Small intestine (tissue), 7 donors: ENCODE results near the gene UPK3BL1. TPM values are rescaled to one million over a fixed set of nuclear protein-coding genes. Genes with fewer than 3 reads are reported as not detected.
A peak's percentile ranks its signal among the peaks of the same experiment; 100 is the strongest.
"Not testable (repeated sequence)": the region's sequence is repeated elsewhere in the genome, so short reads cannot be mapped to it uniquely, and the experiment has no call there.

Source experiments
- DNase-seq, 2 donors: peaks; one replicate each; pipeline versions ENCODE4 v3.0.0 to v3.0.0-alpha.2; 2013
- FAIRE-seq: peaks from 2 replicates; lab custom pipeline; 2012; peaks lifted over from hg19 to GRCh38; lab: Jason Lieb, UNC
- H3K27ac ChIP-seq, 3 donors: one replicate each; pipeline ENCODE4 v1.5.1; 2013; ENCODE audit warnings: low read length in 2 of 3, mild to moderate bottlenecking in 2 of 3, control low read depth in 1 of 3, inconsistent platforms in 1 of 3, low read depth in 1 of 3, moderate library complexity in 1 of 3
- H3K27me3 ChIP-seq, 3 donors: one replicate each; pipeline ENCODE4 v1.6.1; 2013; ENCODE audit warnings: low read length in 3 of 3, inconsistent platforms in 1 of 3; ENCODE audit not compliant: control insufficient read depth in 3 of 3, insufficient read depth in 3 of 3
- H3K36me3 ChIP-seq, 3 donors: one replicate each; pipeline ENCODE4 v1.6.1; 2013; ENCODE audit warnings: low read length in 3 of 3, inconsistent platforms in 1 of 3, low read depth in 1 of 3, mild to moderate bottlenecking in 1 of 3, moderate library complexity in 1 of 3; ENCODE audit not compliant: control insufficient read depth in 3 of 3, insufficient read depth in 2 of 3
- H3K4me1 ChIP-seq, 3 donors: one replicate each; pipeline ENCODE4 v1.6.1; 2013; ENCODE audit warnings: low read length in 2 of 3, inconsistent platforms in 1 of 3, low read depth in 1 of 3, mild to moderate bottlenecking in 1 of 3, moderate library complexity in 1 of 3; ENCODE audit not compliant: control insufficient read depth in 3 of 3, insufficient read depth in 2 of 3
- H3K4me3 ChIP-seq, 3 donors: one replicate each; pipeline ENCODE4 v1.5.1; 2013; ENCODE audit warnings: low read length in 3 of 3, control low read depth in 1 of 3, inconsistent platforms in 1 of 3, low read depth in 1 of 3, mild to moderate bottlenecking in 1 of 3, moderate library complexity in 1 of 3
- H3K9me3 ChIP-seq, 2 donors: one replicate each; pipeline ENCODE4 v1.6.1; 2013; ENCODE audit warnings: low read depth in 1 of 2, low read length in 1 of 2; ENCODE audit not compliant: control insufficient read depth in 2 of 2, insufficient read depth in 1 of 2
- WGBS, 3 donors: extraction: QIAGEN DNeasy Blood & Tissue Kit; methylation state at CpG; one replicate each; pipeline ENCODE4 v1.1.7; 2013; 5-methylcytosine and 5-hydroxymethylcytosine counted together
- polyA plus RNA-seq, 4 donors: library from polyadenylated mRNA; stranded (reverse) in 3 of 4; unstranded in 1 of 4; fragments of 200-250 nt in 3 of 4; fragments of 120-200 nt in 1 of 4; gene quantifications; one replicate each; pipeline versions ENCODE4 v1.2.1 to v1.2.3, GENCODE V29; 2013
- donor health status: healthy with polysubstance abuse.
- donor health status: control.
- donor health status: control.
- donor health status: Bipolar disorder and iron deficiency.
- donor health status: healthy.

The UPK3BL1 gene
- polyA plus RNA-seq, 4 donors: 21.3 to 84.0 (median 54.3) TPM

- peak within 1 kb of the TSS in 2 of 3 donors; percentile 35 to 49 for H3K4me3 ChIP-seq
- not testable (repeated sequence) for H3K4me1 ChIP-seq, H3K27me3 ChIP-seq, H3K9me3 ChIP-seq, H3K36me3 ChIP-seq, FAIRE-seq, H3K27ac ChIP-seq
- peak; percentile 8 to 30 for DNase-seq
- 0 to 2% (median 0%) methylated on average over 10 to 18 of the region's 62 CpGs for WGBS, 3 donors
These were observed 26.0 kb downstream of the UPK3BL1 start, which contains the start of gene RASA4 for GRCh38 chr7:102616507-102617125. Gene RASA4 (minus strand): TSS chr7:102616756. CDS start chr7:102616689, 67 bp downstream.

- H3K36me3 ChIP-seq, H3K4me3 ChIP-seq, FAIRE-seq, H3K9me3 ChIP-seq, H3K27me3 ChIP-seq, DNase-seq, H3K4me1 ChIP-seq, H3K27ac ChIP-seq: not testable (repeated sequence)
- WGBS, 3 donors: no CpG with 5 or more reads among the region's 10 CpGs
These were observed 26.7 kb downstream of the UPK3BL1 start for GRCh38 chr7:102615930-102616329.

- not testable (repeated sequence) for FAIRE-seq, H3K27ac ChIP-seq, H3K4me1 ChIP-seq, H3K4me3 ChIP-seq, H3K27me3 ChIP-seq, H3K36me3 ChIP-seq, DNase-seq, H3K9me3 ChIP-seq
- WGBS, 3 donors: no CpG with 5 or more reads among the region's 3 CpGs
These were observed 27.7 kb downstream of the UPK3BL1 start for GRCh38 chr7:102614873-102615272.

GRCh38 chr7:102614346-102614697 lies 28.3 kb downstream of the UPK3BL1 start:
- FAIRE-seq, H3K27ac ChIP-seq: not testable (repeated sequence)
- no CpG with 5 or more reads among the region's 4 CpGs for WGBS, 3 donors

GRCh38 chr7:102613575-102614345 lies 28.8 kb downstream of the UPK3BL1 start:
- DNase-seq, H3K4me3 ChIP-seq, H3K27ac ChIP-seq, H3K4me1 ChIP-seq, H3K36me3 ChIP-seq, H3K27me3 ChIP-seq, H3K9me3 ChIP-seq, FAIRE-seq: not testable (repeated sequence)
- WGBS, 3 donors: 70 to 100% (median 75%) methylated on average over 2 to 4 of the region's 15 CpGs

More at GRCh38 chr7:102614346-102614697, 28.3 kb downstream of the UPK3BL1 start:
- H3K9me3 ChIP-seq, H3K36me3 ChIP-seq, H3K4me1 ChIP-seq, H3K27me3 ChIP-seq, DNase-seq, H3K4me3 ChIP-seq: not testable (repeated sequence)

GRCh38 chr7:102611675-102612325 lies 30.8 kb downstream of the UPK3BL1 start:
- H3K27me3 ChIP-seq, H3K36me3 ChIP-seq, H3K9me3 ChIP-seq, H3K4me3 ChIP-seq, FAIRE-seq, H3K4me1 ChIP-seq: not testable (repeated sequence)
- WGBS, 3 donors: 41 to 58% (median 43%) methylated on average over 6 to 7 of the region's 10 CpGs
- DNase-seq: peak; percentile 0 to 15
- H3K27ac ChIP-seq: peak overlapping the region in 1 of 3 donors; percentile 36

- not testable (repeated sequence) for H3K4me1 ChIP-seq, H3K27me3 ChIP-seq, DNase-seq, H3K4me3 ChIP-seq, H3K36me3 ChIP-seq, H3K27ac ChIP-seq, FAIRE-seq, H3K9me3 ChIP-seq
- no CpG with 5 or more reads among the region's 30 CpGs for WGBS, 3 donors
These were observed 31.4 kb downstream of the UPK3BL1 start for GRCh38 chr7:102611013-102611674.

- not testable (repeated sequence) for DNase-seq
- WGBS, 3 donors: no CpG with 5 or more reads among the region's 7 CpGs
These were observed 32.1 kb downstream of the UPK3BL1 start for GRCh38 chr7:102610441-102610840.

More at GRCh38 chr7:102610441-102610840, 32.1 kb downstream of the UPK3BL1 start:
- H3K4me1 ChIP-seq, H3K27ac ChIP-seq, H3K27me3 ChIP-seq, H3K9me3 ChIP-seq, H3K4me3 ChIP-seq, H3K36me3 ChIP-seq, FAIRE-seq: not testable (repeated sequence)
